SU-DHL-6 (cell line): ENCODE results near the gene TBC1D23.

Source experiments
- CTCF ChIP-seq: fragments of 200-600 bp; sonication (generic); IDR thresholded peaks from one replicate; pipeline ENCODE4 v1.5.1; 2017; ENCODE audit warnings: antibody characterized with exemption, mild to moderate bottlenecking, low read length, moderate library complexity; ENCODE audit not compliant: insufficient read depth, poor library complexity, severe bottlenecking
- EZH2phosphoT487 ChIP-seq: fragments of 200-600 bp; sonication (generic), shearing (Covaris generic); conservative IDR thresholded peaks from 2 replicates; pipeline ENCODE4 v1.6.1; 2018; ENCODE audit warnings: mild to moderate bottlenecking, antibody characterized with exemption, low read length, moderate library complexity, mixed read lengths

- TF ChIP-seq CTCF: no peak
- TF ChIP-seq EZH2phosphoT487: no peak
These were observed 94.1 kb downstream of the TBC1D23 start for GRCh38 chr3:100354850-100355249.
